GM18520 (cell line): ENCODE data around the gene TMEM14A.
"Not testable (repeated sequence)": the region's sequence is repeated elsewhere in the genome, so short reads cannot be mapped to it uniquely, and the experiment has no call there.

Experiments used
- ATAC-seq: cut with Tn5 transposase; IDR thresholded peaks from one replicate; pipeline ENCODE4 v1.9.1; 2021; ENCODE audit not compliant: unreplicated experiment

Gene TMEM14A

GRCh38 chr6:52694404-52694803 lies 23.5 kb downstream of the TMEM14A start:
- ATAC-seq: no peak

- no peak for ATAC-seq
Observed at GRCh38 chr6:52696418-52696817, 25.5 kb downstream of the TMEM14A start.

- ATAC-seq: no peak
Observed at GRCh38 chr6:52697903-52698302, 27.0 kb downstream of the TMEM14A start.

GRCh38 chr6:52704060-52704459 lies 33.1 kb downstream of the TMEM14A start:
- no peak for ATAC-seq

GRCh38 chr6:52704781-52705502 lies 34.0 kb downstream of the TMEM14A start:
- ATAC-seq: not testable (repeated sequence)

GRCh38 chr6:52706001-52706400 lies 35.1 kb downstream of the TMEM14A start:
- ATAC-seq: no peak

GRCh38 chr6:52707963-52708680 lies 37.2 kb downstream of the TMEM14A start:
- ATAC-seq: no peak

- no peak for ATAC-seq
Observed at GRCh38 chr6:52712136-52712535, 41.2 kb downstream of the TMEM14A start.

- not testable (repeated sequence) for ATAC-seq
Observed at GRCh38 chr6:52714761-52715160, 43.8 kb downstream of the TMEM14A start.

- ATAC-seq: no peak
Observed at GRCh38 chr6:52718550-52718949, 47.6 kb downstream of the TMEM14A start.

GRCh38 chr6:52720321-52720720 lies 49.4 kb downstream of the TMEM14A start:
- ATAC-seq: no peak

- no peak for ATAC-seq
Observed at GRCh38 chr6:52724042-52724405, 53.1 kb downstream of the TMEM14A start.

- ATAC-seq: peak; percentile 96
Observed at GRCh38 chr6:52724406-52725121, 53.7 kb downstream of the TMEM14A start.

GRCh38 chr6:52725143-52725534 lies 54.2 kb downstream of the TMEM14A start:
- no peak for ATAC-seq

- ATAC-seq: no peak
Observed at GRCh38 chr6:52725535-52726192, 54.8 kb downstream of the TMEM14A start.

- ATAC-seq: no peak
Observed at GRCh38 chr6:52726193-52726542, 55.3 kb downstream of the TMEM14A start.

GRCh38 chr6:52726741-52727535 lies 56.0 kb downstream of the TMEM14A start:
- ATAC-seq: no peak

GRCh38 chr6:52727908-52728307 lies 57.0 kb downstream of the TMEM14A start:
- no peak for ATAC-seq

- ATAC-seq: no peak
Observed at GRCh38 chr6:52728394-52728793, 57.5 kb downstream of the TMEM14A start.

- no peak for ATAC-seq
Observed at GRCh38 chr6:52729576-52729975, 58.7 kb downstream of the TMEM14A start.

- no peak for ATAC-seq
Observed at GRCh38 chr6:52731719-52732118, 60.8 kb downstream of the TMEM14A start.
